ENCODE measurements around the gene TPM1. TPM values are rescaled to one million over a fixed set of nuclear protein-coding genes. Genes with fewer than 3 reads are reported as not detected.

The TPM1 gene
- total RNA-seq, 1 donor from 2014 or later = 255 TPM

GRCh38 chr15:63054281-63054683 lies 11.7 kb downstream of the TPM1 start:
- peaks cover 62% of the 10 kb centered on the region for H3K4me1 Mint-ChIP-seq (ENCODE audit: low read depth, unreplicated experiment)
- peak overlapping the region; percentile 89 for H3K27ac Mint-ChIP-seq (ENCODE audit: unreplicated experiment)
- peaks cover 2% of the 10 kb centered on the region for H3K27me3 Mint-ChIP-seq (ENCODE audit: unreplicated experiment)
- H3K4me3 Mint-ChIP-seq (ENCODE audit: unreplicated experiment) = peak overlapping the region; percentile 82
- no peak for TF ChIP-seq CTCF (IDR thresholded peaks at IDR 0.05; ENCODE audit: partially characterized antibody, unreplicated experiment)
- H3K9me3 Mint-ChIP-seq (ENCODE audit: unreplicated experiment) = peaks cover 3% of the 10 kb centered on the region
- no peaks in the 10 kb centered on the region for H3K36me3 Mint-ChIP-seq (ENCODE audit: unreplicated experiment)
- DNase-seq = no peak

GRCh38 chr15:63054985-63055384 lies 12.4 kb downstream of the TPM1 start:
- Mint-ChIP-seq H3K4me1 (ENCODE audit: low read depth, unreplicated experiment) (peaks cover 59% of the 10 kb centered on the region), H3K4me3 (ENCODE audit: unreplicated experiment) (peak overlapping the region; percentile 82), H3K27ac (ENCODE audit: unreplicated experiment) (peak overlapping the region; percentile 89), H3K27me3 (ENCODE audit: unreplicated experiment) (no peaks in the 10 kb centered on the region), H3K36me3 (ENCODE audit: unreplicated experiment) (no peaks in the 10 kb centered on the region), H3K9me3 (ENCODE audit: unreplicated experiment) (peaks cover 1% of the 10 kb centered on the region)
- no peak for DNase-seq
- TF ChIP-seq CTCF (IDR thresholded peaks at IDR 0.05; ENCODE audit: partially characterized antibody, unreplicated experiment) = no peak

- no peaks in the 10 kb centered on the region for H3K36me3 Mint-ChIP-seq (ENCODE audit: unreplicated experiment)
- H3K27me3 Mint-ChIP-seq (ENCODE audit: unreplicated experiment) = peaks cover 4% of the 10 kb centered on the region
- peaks cover 1% of the 10 kb centered on the region for H3K9me3 Mint-ChIP-seq (ENCODE audit: unreplicated experiment)
- H3K4me1 Mint-ChIP-seq (ENCODE audit: low read depth, unreplicated experiment) = peaks cover 48% of the 10 kb centered on the region
- TF ChIP-seq CTCF (IDR thresholded peaks at IDR 0.05; ENCODE audit: partially characterized antibody, unreplicated experiment) = no peak
- DNase-seq = no peak
- H3K27ac Mint-ChIP-seq (ENCODE audit: unreplicated experiment) = peak overlapping the region; percentile 44
- H3K4me3 Mint-ChIP-seq (ENCODE audit: unreplicated experiment) = no peak overlapping the region
These were observed 14.3 kb downstream of the TPM1 start for GRCh38 chr15:63056829-63057228.

GRCh38 chr15:63057468-63058345 lies 15.2 kb downstream of the TPM1 start:
- H3K27ac Mint-ChIP-seq (ENCODE audit: unreplicated experiment) = no peak overlapping the region
- no peak for DNase-seq
- peaks cover 4% of the 10 kb centered on the region for H3K27me3 Mint-ChIP-seq (ENCODE audit: unreplicated experiment)
- TF ChIP-seq CTCF (IDR thresholded peaks at IDR 0.05; ENCODE audit: partially characterized antibody, unreplicated experiment) = no peak
- no peak overlapping the region for H3K4me3 Mint-ChIP-seq (ENCODE audit: unreplicated experiment)
- peaks cover 1% of the 10 kb centered on the region for H3K9me3 Mint-ChIP-seq (ENCODE audit: unreplicated experiment)
- peaks cover 7% of the 10 kb centered on the region for H3K36me3 Mint-ChIP-seq (ENCODE audit: unreplicated experiment)
- H3K4me1 Mint-ChIP-seq (ENCODE audit: low read depth, unreplicated experiment) = peaks cover 40% of the 10 kb centered on the region

- H3K4me1 Mint-ChIP-seq (ENCODE audit: low read depth, unreplicated experiment) = peaks cover 36% of the 10 kb centered on the region
- no peak overlapping the region for H3K4me3 Mint-ChIP-seq (ENCODE audit: unreplicated experiment)
- H3K9me3 Mint-ChIP-seq (ENCODE audit: unreplicated experiment) = peaks cover 1% of the 10 kb centered on the region
- no peak for TF ChIP-seq CTCF (IDR thresholded peaks at IDR 0.05; ENCODE audit: partially characterized antibody, unreplicated experiment)
- DNase-seq = no peak
- peaks cover 11% of the 10 kb centered on the region for H3K36me3 Mint-ChIP-seq (ENCODE audit: unreplicated experiment)
- peaks cover 4% of the 10 kb centered on the region for H3K27me3 Mint-ChIP-seq (ENCODE audit: unreplicated experiment)
- H3K27ac Mint-ChIP-seq (ENCODE audit: unreplicated experiment) = no peak overlapping the region
These were observed 16.5 kb downstream of the TPM1 start for GRCh38 chr15:63059075-63059474.

Measured in glutamatergic neuron (in vitro differentiated cells).